Gastrocnemius medialis (tissue), 4 donors: ENCODE measurements around the gene PSTPIP2. TPM values are rescaled to one million over a fixed set of nuclear protein-coding genes. Genes with fewer than 3 reads are reported as not detected.

Experiments
- ATAC-seq, 2 donors: fragments of 150-250 bp; one replicate each; pipeline ENCODE4 v1.9.1; 2016
- DNase-seq, 2 donors: peaks; one replicate each; pipeline ENCODE4 v3.0.0-alpha.2; 2019
- H3K27ac ChIP-seq, 4 donors: fragments of 200-600 bp; sonication (generic); 1 replicate in 1 of 4; 2 replicates in 3 of 4; pipeline ENCODE4 v1.5.1; 2016 to 2018; ENCODE audit warnings: mild to moderate bottlenecking in 2 of 4, moderate library complexity in 1 of 4
- H3K27me3 ChIP-seq, 3 donors: fragments of 200-600 bp; sonication (generic) in 2 of 3; 1 replicate in 1 of 3; 2 replicates in 2 of 3; pipeline versions ENCODE4 v1.5.1 to v1.6.0; 2016 to 2019; ENCODE audit warnings: mild to moderate bottlenecking in 1 of 3, moderate library complexity in 1 of 3
- H3K36me3 ChIP-seq, 2 donors: fragments of 200-600 bp; sonication (generic) in 1 of 2; one replicate each; pipeline ENCODE4 v1.5.1; 2017 to 2018
- H3K4me1 ChIP-seq, 2 donors: fragments of 200-600 bp; sonication (generic) in 1 of 2; one replicate each; pipeline ENCODE4 v1.5.1; 2016 to 2017; ENCODE audit warnings: mild to moderate bottlenecking in 2 of 2
- H3K4me3 ChIP-seq, 4 donors: fragments of 200-600 bp; sonication (generic) in 3 of 4; 1 replicate in 1 of 4; 2 replicates in 3 of 4; pipeline ENCODE4 v1.5.1; 2016 to 2019; ENCODE audit warnings: mild to moderate bottlenecking in 2 of 4
- H3K9me3 ChIP-seq, 3 donors: fragments of 200-600 bp; sonication (generic) in 2 of 3; 1 replicate in 1 of 3; 2 replicates in 2 of 3; pipeline ENCODE4 v1.5.1; 2016 to 2019
- CTCF ChIP-seq, 5 experiments: fragments of 450-650 bp in 3 of 5; fragments of 200-600 bp in 2 of 5; sonication (generic) in 2 of 5; IDR thresholded peaks in 4 of 5; conservative IDR thresholded peaks in 1 of 5; 1 replicate in 4 of 5; 2 replicates in 1 of 5; pipeline ENCODE4 v1.5.1; 2016 to 2019; ENCODE audit warnings: antibody characterized with exemption in 5 of 5, mild to moderate bottlenecking in 3 of 5, moderate library complexity in 3 of 5
- POLR2A ChIP-seq, 2 donors: fragments of 450-650 bp; IDR thresholded peaks; one replicate each; pipeline ENCODE4 v1.6.1; 2017; ENCODE audit warnings: antibody characterized with exemption in 2 of 2, mild to moderate bottlenecking in 2 of 2, moderate library complexity in 2 of 2
- in situ Hi-C, 4 donors: fragments of 200-750 bp; cut with MboI; loops; one replicate each; pipeline versions ENCODE4 v1.15.0 to v1.8.0; 2017; ENCODE audit warnings: low sequenced_read_pairs in 4 of 4
- intact Hi-C: fragments of 100-400 bp; cut with DNase I; formaldehyde crosslinking; loops from one replicate; pipeline ENCODE4 v1.15.1; 2023; ENCODE audit warnings: low total_unique reads
- total RNA-seq, 4 donors: library from RNA; depleted of rRNA; stranded (reverse); fragments of >200 nt; gene quantifications; one replicate each; pipeline versions ENCODE4 v1.1.0 to v1.2.3, GENCODE V29; 2016

Gene PSTPIP2
- total RNA-seq, 4 donors from 2014 or later: 8.4 to 18.2 (median 10.3) TPM

GRCh38 chr18:46072376-46072867 lies 362 bp upstream of the PSTPIP2 start:
- intact Hi-C loops: loop anchor here (2.0 to 10.0 kb wide), 5 partner anchors 44 to 405 kb away; partner anchors contain the start of gene EPG5
- TF ChIP-seq POLR2A (IDR thresholded peaks at IDR 0.05) (no peak), CTCF (IDR thresholded peaks at IDR 0.05 in 4 of 5, conservative IDR thresholded peaks at IDR 0.05 in 1 of 5) (no peak)
- in situ Hi-C loops: loop anchor here in 3 of 4 donors (10.0 to 25.0 kb wide), 4 partner anchors 108 to 410 kb away; partner anchors contain the start of gene EPG5 (in 2 of the 3)
- H3K27ac ChIP-seq: peak overlapping the region; percentile 71 to 87 (median 74)
- peak overlapping the region; percentile 70 to 83 (median 74) for H3K4me3 ChIP-seq
- ATAC-seq (no peak), DNase-seq (no peak)
- H3K9me3 ChIP-seq: no peaks in the 10 kb centered on the region
- no peaks in the 10 kb centered on the region for H3K27me3 ChIP-seq
- no peaks in the 10 kb centered on the region for H3K36me3 ChIP-seq
- peaks cover 16% of the 10 kb centered on the region in 2 donors for H3K4me1 ChIP-seq

- intact Hi-C loops: loop anchor here (5.0 to 10.0 kb wide), 3 partner anchors 144 to 404 kb away; no protein-coding TSS in a partner anchor
- Histone ChIP-seq H3K27ac (peak overlapping the region; percentile 71 to 87 (median 74)), H3K4me3 (peak overlapping the region; percentile 70 to 83 (median 74)), H3K36me3 (no peaks in the 10 kb centered on the region), H3K4me1 (peaks cover 16% of the 10 kb centered on the region in 2 donors), H3K9me3 (no peaks in the 10 kb centered on the region), H3K27me3 (no peaks in the 10 kb centered on the region)
- TF ChIP-seq POLR2A (IDR thresholded peaks at IDR 0.05) (no peak), CTCF (IDR thresholded peaks at IDR 0.05 in 4 of 5, conservative IDR thresholded peaks at IDR 0.05 in 1 of 5) (no peak)
- ATAC-seq (peak in 1 of 2 donors; percentile 5), DNase-seq (no peak)
- in situ Hi-C loops: loop anchor here in 3 of 4 donors (10.0 to 25.0 kb wide), 4 partner anchors 106 to 409 kb away; partner anchors contain the start of gene EPG5 (in 2 of the 3)
Measured at GRCh38 chr18:46070815-46071652, 1.0 kb downstream of the PSTPIP2 start.

GRCh38 chr18:46070232-46070631 lies 1.8 kb downstream of the PSTPIP2 start:
- no peak overlapping the region for H3K4me3 ChIP-seq
- no peaks in the 10 kb centered on the region for H3K36me3 ChIP-seq
- in situ Hi-C loops: loop anchor here in 3 of 4 donors (10.0 to 25.0 kb wide), 4 partner anchors 105 to 408 kb away; partner anchors contain the start of gene EPG5 (in 2 of the 3)
- no peak for DNase-seq
- H3K27ac ChIP-seq: no peak overlapping the region
- H3K9me3 ChIP-seq: no peaks in the 10 kb centered on the region
- H3K4me1 ChIP-seq: peaks cover 16% of the 10 kb centered on the region in 2 donors
- intact Hi-C loops: loop anchor here (5.0 to 10.0 kb wide), 3 partner anchors 143 to 403 kb away; no protein-coding TSS in a partner anchor
- no peaks in the 10 kb centered on the region for H3K27me3 ChIP-seq
- no peak for TF ChIP-seq POLR2A (IDR thresholded peaks at IDR 0.05)
- no peak for TF ChIP-seq CTCF (IDR thresholded peaks at IDR 0.05 in 4 of 5, conservative IDR thresholded peaks at IDR 0.05 in 1 of 5)
- no peak for ATAC-seq

DNA sequence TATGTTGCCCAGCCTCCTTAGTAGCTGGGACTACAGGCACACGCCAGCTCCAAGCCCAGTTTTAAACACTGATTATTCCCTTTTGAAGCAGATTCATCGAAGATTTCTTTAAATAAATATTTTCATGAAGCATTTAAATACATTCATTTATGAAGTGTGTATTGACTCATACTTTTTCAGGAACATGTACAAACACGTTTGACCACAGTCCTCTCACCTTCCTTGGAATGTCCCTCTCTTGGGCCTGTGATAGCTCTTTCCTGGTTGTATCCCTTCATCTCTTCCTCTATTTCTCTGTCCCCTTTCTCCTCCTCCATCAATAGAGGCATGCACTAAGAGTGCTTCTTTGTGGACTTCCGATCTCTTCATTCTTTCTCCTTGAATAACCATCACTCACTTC lies 2.5 kb downstream of the PSTPIP2 start:
- peak overlapping the region in 2 of 4 donors; percentile 11 to 37 for H3K27ac ChIP-seq
- intact Hi-C loops (no loop called here), in situ Hi-C loops (loop anchor here in 2 of 4 donors (25.0 kb wide), 2 partner anchors 382 to 407 kb away; no protein-coding TSS in a partner anchor)
- no peaks in the 10 kb centered on the region for H3K36me3 ChIP-seq
- H3K4me3 ChIP-seq: no peak overlapping the region
- no peaks in the 10 kb centered on the region for H3K27me3 ChIP-seq
- TF ChIP-seq CTCF (IDR thresholded peaks at IDR 0.05 in 4 of 5, conservative IDR thresholded peaks at IDR 0.05 in 1 of 5) (no peak), POLR2A (IDR thresholded peaks at IDR 0.05) (no peak)
- DNase-seq (no peak), ATAC-seq (no peak)
- H3K4me1 ChIP-seq: peaks cover 16% of the 10 kb centered on the region in 2 donors
- no peaks in the 10 kb centered on the region for H3K9me3 ChIP-seq
